BLaER1 (cell line): Measurements from ENCODE around the gene RAMP3.

ENCODE experiments used
- H3K27ac ChIP-seq: shearing (Covaris generic); formaldehyde crosslinking; 2 replicates; pipeline ENCODE4 v1.8.1; 2022
- H3K27me3 ChIP-seq: shearing (Covaris generic); formaldehyde crosslinking; 2 replicates; pipeline ENCODE4 v1.8.1; 2022
- H3K36me3 ChIP-seq: shearing (Covaris generic); formaldehyde crosslinking; 2 replicates; pipeline ENCODE4 v1.8.1; 2022
- H3K4me1 ChIP-seq: shearing (Covaris generic); formaldehyde crosslinking; 2 replicates; pipeline ENCODE4 v1.8.1; 2022
- H3K4me2 ChIP-seq: shearing (Covaris generic); formaldehyde crosslinking; 2 replicates; pipeline ENCODE4 v1.8.1; 2022
- H3K4me3 ChIP-seq: shearing (Covaris generic); formaldehyde crosslinking; 2 replicates; pipeline ENCODE4 v1.8.1; 2022
- H3K9ac ChIP-seq: shearing (Covaris generic); formaldehyde crosslinking; 2 replicates; pipeline ENCODE4 v1.8.1; 2022
- H3K9me3 ChIP-seq: shearing (Covaris generic); formaldehyde crosslinking; 2 replicates; pipeline ENCODE4 v1.8.1; 2022
- H4K20me1 ChIP-seq: shearing (Covaris generic); formaldehyde crosslinking; 2 replicates; pipeline ENCODE4 v1.8.1; 2022
- Cebpa-rat ChIP-seq: shearing (Covaris generic); IDR thresholded peaks from 2 replicates; pipeline ENCODE4 v1.8.1; 2022

Gene RAMP3

GRCh38 chr7:45225948-45226335 is 68.4 kb downstream of the RAMP3 start:
- H3K9ac ChIP-seq = no peak overlapping the region
- H3K4me3 ChIP-seq = no peak overlapping the region
- H4K20me1 ChIP-seq = no peaks in the 10 kb centered on the region
- no peak for TF ChIP-seq Cebpa-rat
- no peaks in the 10 kb centered on the region for H3K27me3 ChIP-seq
- H3K4me1 ChIP-seq = peaks cover 21% of the 10 kb centered on the region
- H3K36me3 ChIP-seq = no peaks in the 10 kb centered on the region
- no peaks in the 10 kb centered on the region for H3K9me3 ChIP-seq
- H3K4me2 ChIP-seq = no peak overlapping the region
- no peak overlapping the region for H3K27ac ChIP-seq

DNA sequence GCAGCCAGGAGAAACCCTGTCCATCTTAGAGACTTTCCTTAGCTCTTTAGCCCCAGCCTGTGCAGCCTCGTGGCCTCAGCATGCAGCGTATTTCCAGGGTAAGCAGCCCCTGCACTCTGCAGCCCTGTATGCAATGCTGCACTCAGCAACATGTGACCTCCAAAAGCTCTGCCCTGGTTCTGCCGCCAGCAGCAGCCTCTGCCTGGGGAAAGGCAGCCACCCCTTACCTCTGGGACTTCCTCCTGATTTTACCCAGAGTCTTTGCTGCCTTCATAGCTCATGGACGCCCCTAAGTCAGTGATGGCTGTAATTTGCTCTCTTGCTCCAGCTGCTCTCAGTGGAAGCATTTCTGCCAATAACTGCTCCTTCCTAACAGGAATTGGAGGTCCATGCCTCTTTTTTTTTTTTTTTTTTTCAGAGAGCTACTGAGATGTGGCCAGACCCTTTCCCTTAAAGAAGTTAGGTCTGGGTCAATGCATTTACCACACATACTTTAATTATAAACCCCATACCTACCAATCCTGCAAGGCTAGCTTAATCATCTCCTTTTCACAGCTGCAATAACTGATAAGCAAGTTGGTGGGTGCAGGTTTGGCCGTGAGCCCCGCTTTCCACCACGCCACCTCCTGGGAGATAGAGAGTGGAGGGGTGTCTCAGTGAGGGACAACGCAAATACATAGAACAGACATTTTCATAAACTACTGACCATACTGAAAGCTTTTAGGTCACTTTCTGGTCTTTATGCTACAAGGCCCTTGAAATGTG is 71.7 kb downstream of the RAMP3 start:
- no peak for TF ChIP-seq Cebpa-rat
- no peaks in the 10 kb centered on the region for H4K20me1 ChIP-seq
- no peaks in the 10 kb centered on the region for H3K36me3 ChIP-seq
- H3K4me1 ChIP-seq = peaks cover 14% of the 10 kb centered on the region
- H3K27me3 ChIP-seq = no peaks in the 10 kb centered on the region
- H3K9me3 ChIP-seq = no peaks in the 10 kb centered on the region
- H3K4me2 ChIP-seq = peak overlapping the region; percentile 13; the same call in 1 of the 2 replicates
- H3K9ac ChIP-seq = no peak overlapping the region
- no peak overlapping the region for H3K4me3 ChIP-seq
- no peak overlapping the region for H3K27ac ChIP-seq

- no peak for TF ChIP-seq Cebpa-rat
- no peak overlapping the region for H3K4me3 ChIP-seq
These were observed 72.5 kb downstream of the RAMP3 start for GRCh38 chr7:45230083-45230482.

DNA sequence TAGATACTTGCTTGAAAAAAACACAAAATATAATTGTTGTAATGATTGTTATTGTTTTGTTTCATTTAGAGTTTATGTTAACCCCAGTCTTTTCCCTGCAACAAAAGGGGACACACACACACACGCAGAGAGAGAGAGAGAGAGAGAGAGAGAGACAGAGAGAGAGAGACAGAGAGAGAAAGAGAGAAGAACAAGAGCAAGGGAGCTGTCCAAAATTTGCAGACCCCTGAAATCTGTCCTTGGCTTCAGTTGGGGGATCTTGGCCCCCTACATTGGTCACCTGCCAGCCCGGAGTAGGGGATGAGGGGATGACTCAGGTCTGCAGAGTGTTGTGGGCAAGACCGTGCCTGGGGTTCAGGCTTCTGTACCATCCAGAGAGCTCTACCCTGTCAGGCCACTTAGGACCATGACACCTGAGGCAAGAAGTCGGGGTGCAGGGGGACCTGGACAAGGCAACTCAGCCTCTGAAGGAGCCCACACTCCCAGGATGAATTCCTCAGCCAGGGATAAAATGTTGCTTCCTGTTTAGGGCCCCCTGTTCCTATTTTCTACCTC is 73.1 kb downstream of the RAMP3 start:
- no peak overlapping the region for H3K4me3 ChIP-seq
- H3K36me3 ChIP-seq = no peaks in the 10 kb centered on the region
- no peak overlapping the region for H3K27ac ChIP-seq
- H3K27me3 ChIP-seq = no peaks in the 10 kb centered on the region
- H3K9me3 ChIP-seq = no peaks in the 10 kb centered on the region
- H3K9ac ChIP-seq = no peak overlapping the region
- H3K4me1 ChIP-seq = peaks cover 14% of the 10 kb centered on the region
- no peaks in the 10 kb centered on the region for H4K20me1 ChIP-seq
- no peak overlapping the region for H3K4me2 ChIP-seq
- TF ChIP-seq Cebpa-rat = no peak

More at GRCh38 chr7:45230083-45230482, 72.5 kb downstream of the RAMP3 start:
- Histone ChIP-seq H3K27ac (no peak overlapping the region), H3K27me3 (no peaks in the 10 kb centered on the region), H3K36me3 (no peaks in the 10 kb centered on the region), H4K20me1 (no peaks in the 10 kb centered on the region), H3K4me1 (peaks cover 14% of the 10 kb centered on the region), H3K9ac (no peak overlapping the region), H3K4me2 (no peak overlapping the region), H3K9me3 (no peaks in the 10 kb centered on the region)

GRCh38 chr7:45233249-45233775 is 75.7 kb downstream of the RAMP3 start:
- no peak for TF ChIP-seq Cebpa-rat
- Histone ChIP-seq H3K9ac (no peak overlapping the region), H3K4me1 (peaks cover 14% of the 10 kb centered on the region), H3K36me3 (no peaks in the 10 kb centered on the region), H3K27me3 (no peaks in the 10 kb centered on the region), H4K20me1 (no peaks in the 10 kb centered on the region), H3K4me2 (no peak overlapping the region), H3K27ac (no peak overlapping the region), H3K4me3 (no peak overlapping the region), H3K9me3 (no peaks in the 10 kb centered on the region)
